GDM1 (cell line): ENCODE results near the gene GRAMD4.

Experiments used
- DNase-seq: peaks from one replicate; lab custom pipeline; 2025; lab: John Stamatoyannopoulos, UW

The GRAMD4 gene

DNA sequence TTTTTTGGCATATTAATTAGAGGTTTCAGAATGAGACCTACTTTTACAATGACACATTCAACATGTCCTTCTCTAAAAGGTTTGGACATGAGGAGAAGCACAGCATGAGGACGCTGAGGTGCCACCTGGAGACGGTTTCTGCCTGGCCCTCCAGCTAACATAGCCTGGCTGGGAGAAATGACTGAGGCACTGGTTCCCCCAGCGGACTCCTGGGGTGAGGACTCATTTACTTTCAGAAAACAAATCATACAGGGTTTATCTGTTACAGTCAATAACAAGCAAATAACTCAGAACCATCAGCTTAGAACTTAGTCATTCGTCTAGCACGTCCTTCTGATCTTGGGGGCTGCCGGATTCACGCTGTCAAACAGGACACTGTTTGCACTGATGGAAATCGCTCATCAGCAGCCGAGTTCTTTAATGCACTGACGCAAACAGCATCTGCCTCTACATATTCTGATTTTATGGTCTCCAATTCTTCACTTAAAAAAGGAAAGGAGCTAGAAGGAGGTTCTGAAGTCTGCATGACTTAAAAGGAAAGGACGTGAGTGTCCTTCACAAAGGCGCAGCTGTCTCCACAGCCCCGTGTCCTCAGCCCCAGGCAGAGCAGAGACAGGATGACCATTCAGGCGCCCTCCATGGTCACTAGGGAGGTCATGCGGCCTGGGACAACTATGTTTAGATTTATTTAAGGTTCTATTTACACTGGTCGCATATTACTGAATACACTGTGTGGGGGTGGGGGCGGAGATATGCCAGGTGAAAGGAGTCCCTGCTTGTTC, 73.6 kb downstream of the GRAMD4 start:
- DNase-seq, result no peak

DNA sequence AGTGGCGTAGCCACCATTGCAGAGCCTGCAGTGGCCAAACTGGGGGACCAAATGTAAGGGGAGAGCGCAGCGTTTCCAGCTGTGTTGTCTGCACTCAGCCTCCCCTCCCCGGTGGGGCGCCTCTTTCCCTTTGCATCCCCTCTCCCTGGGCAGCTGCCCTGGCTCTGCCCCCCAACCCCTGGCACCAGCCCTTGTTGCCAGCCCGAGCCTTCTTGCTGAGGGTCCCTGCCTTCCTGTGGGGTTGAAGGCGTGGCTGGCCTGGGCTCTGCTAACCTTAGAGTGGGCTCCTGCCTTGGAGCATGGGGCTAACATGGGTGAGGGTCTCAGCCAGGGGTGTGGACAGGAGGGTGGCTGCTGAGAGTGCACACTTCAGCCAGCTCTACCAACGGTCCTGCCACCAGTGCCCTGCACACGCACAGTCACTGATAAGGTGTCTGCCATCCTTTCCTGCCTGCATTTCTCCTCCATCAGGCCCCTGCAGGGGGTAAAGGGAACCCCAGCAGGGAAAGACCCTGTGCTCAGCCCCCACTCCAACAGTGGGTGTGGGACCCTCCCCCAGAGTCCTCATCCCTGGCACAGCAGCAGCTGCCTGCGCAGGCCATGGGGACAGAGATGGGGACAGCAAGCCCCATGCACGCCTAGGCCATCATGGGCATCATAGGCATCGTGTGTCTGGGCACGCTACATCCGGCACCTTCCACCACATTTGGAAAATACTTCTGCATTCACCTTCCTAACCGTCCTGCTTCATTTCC, 74.4 kb downstream of the GRAMD4 start:
- no peak for DNase-seq

DNA sequence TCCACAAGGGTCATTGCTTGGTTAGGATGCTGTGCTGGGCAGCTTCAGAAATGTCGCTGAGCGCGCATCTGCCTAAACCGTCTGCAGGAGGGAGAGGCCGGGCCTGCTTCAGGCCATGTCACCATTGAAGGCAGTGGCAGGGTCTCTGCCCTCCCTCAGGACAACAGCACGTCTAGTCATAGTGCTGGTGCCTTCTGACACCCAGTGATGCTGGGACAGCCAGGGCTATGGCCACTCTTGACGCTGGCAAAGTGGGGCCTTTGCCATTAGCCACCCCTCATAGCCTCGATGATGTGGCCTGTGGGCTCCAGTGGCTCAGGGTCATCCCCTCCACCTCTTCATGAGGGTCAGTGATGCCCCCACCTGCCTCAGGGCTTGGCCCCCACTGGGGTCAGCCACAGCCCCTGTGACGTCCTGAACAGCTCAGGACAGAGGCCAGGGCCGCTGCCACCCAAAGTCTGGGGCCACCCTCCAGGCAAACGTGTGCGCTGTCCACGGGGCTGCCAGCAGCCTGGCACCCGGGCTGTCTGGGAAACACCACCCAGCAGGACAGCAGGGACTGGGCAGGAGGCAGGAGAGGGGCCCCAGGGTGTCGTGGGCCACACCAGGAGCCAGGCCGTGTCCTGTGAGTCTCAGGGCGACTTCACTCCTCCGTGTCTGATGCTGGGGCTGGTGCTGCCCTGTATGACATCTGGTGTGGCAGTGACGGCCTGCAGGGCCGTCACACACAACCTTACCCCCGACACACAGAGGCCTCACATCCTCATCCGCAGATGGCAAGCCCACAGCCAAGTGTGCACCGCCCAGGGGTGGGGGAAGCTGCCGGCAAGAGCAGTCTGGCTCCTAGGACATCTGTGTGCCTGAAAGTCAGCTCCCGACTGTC, 75.4 kb downstream of the GRAMD4 start:
- DNase-seq, result no peak

DNA sequence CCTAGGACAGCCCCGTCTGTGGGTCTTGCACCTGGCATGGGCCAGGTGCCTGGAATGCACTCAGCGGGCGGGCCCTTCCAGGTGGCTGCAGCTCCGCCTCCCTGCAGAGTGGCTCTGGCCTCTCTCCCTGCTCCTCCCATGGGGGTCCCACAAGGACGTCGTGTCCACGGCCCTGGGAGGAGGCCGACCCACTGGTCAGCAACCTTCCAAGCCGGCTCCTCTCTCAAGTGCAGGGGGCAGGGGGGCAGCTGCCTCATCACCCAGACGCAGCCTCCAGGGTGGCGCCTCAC, 76.0 kb downstream of the GRAMD4 start:
- no peak for DNase-seq

DNA sequence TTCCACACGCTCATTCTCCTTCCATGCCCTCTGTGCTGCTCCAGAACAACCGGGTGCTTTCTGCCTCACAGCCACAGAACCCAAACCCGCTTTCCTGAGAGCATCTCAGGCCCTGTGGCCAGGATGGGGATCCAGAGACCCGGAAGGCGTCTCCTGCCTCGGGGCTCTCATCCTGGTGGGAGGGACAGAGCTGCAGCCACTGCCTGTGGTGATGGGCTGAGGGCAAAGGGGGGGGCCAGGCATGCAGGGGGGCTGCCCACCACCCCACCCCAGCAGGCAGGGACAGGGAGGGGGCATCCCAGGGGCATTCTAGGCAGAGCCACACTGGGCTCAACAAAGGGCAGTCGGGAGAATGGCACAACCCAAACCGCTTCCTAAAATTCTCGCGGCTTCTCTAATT, 76.4 kb downstream of the GRAMD4 start:
- no peak for DNase-seq

DNA sequence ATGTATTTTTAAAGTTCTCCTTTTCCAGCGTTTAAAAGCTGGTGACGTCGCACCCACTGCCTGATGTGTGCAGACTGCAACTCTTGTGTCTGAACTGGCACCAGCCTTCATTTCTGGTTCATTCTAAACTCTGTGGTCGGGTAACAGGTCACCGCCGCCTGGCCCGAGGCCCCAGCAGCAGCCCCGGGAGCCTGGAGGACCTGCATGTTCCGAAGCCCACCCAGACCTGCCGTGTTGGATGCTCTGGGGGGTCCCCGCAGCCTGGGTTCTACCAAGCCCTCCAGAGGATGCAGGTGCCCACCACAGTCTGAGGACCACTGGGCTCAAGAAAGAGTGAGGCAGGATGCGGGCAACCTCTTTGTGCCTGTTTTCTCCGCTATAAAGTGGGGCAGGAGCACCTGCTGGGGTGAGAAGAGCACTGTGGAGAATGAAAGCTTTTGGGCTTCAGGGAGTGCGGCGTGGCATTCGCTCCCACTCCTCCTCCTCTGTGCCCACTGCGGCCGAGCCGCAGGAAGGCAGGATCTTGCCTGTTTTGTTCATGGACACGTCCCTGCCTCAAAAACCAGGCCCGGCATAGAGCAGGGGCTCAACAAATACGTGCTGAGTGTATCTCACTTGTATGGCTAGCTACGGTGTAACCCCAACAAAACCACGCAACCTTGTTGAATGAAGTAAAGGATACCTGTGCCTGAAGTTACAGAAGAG, 77.8 kb downstream of the GRAMD4 start:
- no peak for DNase-seq

DNA sequence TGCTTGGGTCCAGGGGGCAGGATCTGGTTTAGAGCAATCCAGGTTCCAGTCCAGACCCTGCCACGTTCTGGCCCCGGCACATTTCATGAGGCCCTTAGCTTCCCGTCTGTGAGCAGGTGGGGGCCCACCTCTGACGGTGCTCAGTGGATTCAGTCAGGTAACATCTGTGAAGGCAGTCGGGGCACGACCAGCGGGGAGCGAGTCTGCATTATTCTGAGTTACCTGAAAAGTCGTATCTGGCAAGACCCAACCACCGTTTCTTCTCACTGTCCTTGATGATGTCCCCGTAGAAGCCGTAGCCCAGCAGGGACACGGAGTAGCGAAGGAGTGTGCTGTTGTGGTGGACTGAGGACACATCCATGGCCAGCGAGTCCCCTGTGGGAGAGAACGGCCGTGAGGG, 78.9 kb downstream of the GRAMD4 start:
- no peak for DNase-seq

DNA sequence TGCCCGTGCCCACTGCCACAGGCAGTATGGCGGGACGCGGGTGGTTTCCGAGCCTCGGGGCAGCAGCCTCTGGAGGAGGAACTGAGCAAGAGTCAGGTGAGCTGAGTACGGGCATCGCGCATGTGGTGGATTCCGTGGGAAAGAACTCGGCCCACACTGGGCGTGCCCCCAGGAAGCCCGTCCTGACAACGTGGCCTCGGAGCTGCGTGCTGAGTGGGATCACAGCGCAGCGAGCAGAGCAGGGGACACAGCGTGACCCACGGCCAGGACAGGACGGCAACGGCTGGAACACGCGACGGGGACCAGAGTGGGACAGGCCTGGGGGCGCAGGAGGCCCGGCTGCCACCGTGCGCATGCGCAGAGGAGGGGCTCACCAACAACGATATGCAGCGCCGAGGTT, 81.1 kb downstream of the GRAMD4 start:
- no peak for DNase-seq

DNA sequence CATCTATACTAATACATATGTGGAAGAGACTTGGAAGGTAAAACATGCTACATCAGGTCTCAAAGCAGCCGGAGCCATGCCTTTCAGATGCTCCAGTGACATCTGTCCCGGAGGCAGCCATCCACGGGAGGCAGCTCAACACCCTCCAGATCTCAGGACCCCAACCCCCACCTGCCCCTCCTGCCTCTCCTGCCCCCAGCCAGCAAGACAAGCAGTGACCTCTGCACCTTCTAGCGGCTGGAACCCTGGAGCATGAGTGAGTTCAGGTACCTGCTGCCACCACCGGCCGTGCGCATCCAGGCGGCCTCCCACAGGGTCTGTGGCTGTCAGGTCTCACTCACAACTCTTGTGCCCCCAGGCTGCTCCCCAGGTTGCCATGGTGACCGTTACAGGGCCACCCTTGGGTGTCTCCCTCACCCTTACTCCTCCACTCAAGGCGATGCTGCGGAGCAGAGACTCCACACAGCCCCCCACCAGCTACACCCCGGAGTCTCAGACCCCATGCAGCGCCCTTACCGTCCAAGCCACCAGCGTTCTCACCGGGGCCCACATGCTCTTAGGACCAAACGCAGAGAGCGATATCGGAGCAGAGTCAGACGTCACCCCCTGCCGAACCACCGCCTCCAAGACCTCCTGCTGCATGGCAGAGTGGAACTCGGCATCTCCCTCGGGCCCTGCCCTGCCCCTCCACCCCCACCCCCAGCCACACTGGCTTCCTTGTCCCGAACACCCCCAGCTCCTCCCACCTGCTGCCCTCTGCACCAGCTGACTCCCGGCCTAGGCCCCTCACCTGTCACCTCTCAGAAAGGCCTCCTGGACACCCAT, 83.2 kb downstream of the GRAMD4 start:
- no peak for DNase-seq

DNA sequence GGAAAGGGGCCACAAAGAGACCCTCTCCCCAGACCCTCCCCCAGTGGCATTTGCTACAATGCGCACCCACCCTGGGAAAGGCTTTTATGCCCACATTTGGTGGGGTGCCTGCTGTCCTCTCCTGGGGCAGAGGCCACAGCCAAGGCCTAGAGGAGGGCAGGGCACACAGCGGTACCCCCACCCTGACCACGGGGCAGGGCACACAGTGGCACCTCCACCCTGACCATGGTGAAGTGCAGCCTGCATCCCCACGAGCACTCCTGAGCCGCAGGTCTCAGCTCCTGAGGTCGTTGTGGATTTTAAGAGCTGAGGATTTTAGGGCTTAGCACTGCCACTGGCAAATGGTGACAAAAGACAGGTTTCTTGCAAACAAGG, 83.8 kb downstream of the GRAMD4 start:
- DNase-seq, result no peak

DNA sequence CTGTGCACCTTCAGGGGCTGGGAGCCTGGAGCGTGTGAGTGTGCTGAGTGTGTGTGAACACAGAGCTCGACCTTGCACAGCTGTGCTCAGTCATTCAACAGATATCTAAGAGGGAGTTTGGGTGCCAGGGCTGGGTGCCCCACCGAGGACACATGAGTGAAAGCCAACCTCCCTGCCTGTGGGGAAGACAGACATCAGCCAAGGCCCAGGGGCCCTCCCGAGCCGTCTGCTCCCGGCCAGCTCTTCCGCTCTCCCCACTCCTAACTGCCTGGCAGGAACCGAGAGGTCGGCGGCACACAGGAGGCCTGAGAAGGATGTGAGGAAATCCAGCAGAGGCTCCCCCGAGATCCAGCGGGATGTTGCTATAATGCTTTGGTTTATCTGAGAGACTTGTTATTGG, 85.9 kb downstream of the GRAMD4 start:
- DNase-seq, result no peak

DNA sequence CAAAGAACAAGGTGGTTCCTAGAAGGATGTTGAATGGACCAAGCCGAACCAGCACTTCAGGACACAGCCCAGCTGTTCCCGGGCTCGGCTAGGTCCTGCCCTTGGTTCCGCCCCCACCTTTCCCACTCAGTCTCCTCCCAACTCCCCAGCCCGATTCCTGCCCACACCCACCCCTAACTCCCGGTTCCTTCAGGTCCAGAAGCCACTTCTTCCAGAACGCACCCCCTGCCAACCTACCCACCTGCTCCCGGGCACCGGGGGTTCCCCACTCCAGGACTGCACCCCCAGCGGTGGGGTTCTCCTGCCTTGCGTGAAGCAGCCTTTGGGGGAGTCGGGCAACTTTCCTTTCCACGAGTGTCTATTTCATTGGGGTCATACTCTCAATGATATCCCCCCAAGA, 87.1 kb downstream of the GRAMD4 start:
- DNase-seq, result no peak

DNA sequence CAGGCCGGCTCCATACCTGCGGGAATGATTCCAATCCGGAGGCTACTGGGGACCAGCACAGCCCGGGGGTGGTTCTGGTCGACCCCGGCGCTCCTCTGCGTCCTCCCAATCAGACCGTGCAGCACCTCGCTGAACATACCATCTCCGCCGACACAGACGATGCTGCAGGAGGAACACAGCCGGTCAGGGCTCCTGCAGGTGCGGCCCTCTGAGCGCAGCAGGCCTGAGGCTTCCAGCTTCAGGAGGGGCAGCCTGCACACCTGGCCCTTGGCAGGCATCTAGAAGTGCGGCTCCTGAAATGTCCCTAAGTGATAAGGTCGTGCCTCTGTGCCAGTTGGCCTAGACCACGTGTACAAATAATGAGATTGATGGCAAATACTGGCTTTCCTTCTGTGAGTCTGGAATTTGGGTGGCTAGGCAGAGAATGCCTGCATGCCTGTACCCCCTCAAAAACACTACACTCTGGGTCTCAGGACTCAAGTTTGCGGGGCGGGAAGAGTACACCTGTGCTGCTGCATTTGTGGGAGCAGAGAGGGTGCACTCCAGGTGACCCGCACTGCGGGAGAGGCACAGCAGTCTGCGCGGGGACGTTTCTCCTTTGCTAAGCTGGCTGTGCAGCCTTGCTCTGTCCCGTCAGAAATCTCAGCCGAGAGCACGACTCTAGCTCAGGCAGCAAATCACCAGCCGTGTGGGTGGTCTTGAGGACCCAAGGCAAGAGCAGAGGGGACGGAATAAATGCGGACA, 87.8 kb downstream of the GRAMD4 start:
- no peak for DNase-seq

DNA sequence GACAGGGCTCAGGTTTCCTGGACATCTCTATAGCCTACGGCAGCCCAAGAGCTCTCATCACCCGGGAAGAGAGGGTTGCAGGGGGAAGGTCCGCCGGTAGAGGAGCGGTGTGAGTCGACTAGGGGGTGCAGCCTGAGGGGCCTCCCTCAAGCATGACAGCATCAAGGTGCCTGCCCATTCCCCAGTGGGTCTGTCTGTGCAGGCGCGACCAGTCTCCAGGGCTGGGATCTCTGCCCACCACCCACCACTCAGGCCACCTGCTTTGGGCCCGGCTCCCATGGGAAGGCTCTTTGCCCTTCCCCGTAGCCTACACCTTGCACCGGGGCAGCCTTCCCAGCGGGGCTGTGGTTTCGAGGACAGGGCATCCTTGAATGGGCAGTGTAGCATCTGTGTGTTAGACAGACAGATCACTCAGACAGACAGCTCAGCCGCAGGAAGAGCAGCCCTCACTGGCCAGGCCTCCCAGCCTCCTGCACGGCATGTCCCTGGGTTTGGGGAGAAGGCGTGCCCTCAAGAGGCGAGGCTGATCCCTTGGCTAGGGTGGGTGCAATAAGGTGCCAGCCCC, 88.7 kb downstream of the GRAMD4 start:
- DNase-seq, result no peak

DNA sequence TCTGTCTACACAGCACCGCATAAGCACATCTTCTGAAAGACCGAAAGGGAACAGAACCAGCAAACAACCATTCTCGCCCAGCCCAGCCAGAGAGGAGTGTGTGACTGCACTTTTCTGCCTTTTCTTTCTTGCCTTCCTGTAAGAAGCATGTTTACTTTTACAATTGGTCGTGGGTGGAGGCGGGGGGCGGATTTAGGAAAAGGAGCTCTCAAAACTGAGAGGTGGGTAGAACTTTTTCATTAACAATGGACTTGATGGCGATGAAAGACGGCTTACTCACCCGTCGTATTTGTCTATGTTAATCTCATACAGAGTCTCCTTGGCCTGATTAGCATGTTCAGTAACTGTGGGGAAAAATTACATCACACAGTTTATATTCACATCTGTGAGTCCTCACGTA, 90.6 kb downstream of the GRAMD4 start:
- no peak for DNase-seq

DNA sequence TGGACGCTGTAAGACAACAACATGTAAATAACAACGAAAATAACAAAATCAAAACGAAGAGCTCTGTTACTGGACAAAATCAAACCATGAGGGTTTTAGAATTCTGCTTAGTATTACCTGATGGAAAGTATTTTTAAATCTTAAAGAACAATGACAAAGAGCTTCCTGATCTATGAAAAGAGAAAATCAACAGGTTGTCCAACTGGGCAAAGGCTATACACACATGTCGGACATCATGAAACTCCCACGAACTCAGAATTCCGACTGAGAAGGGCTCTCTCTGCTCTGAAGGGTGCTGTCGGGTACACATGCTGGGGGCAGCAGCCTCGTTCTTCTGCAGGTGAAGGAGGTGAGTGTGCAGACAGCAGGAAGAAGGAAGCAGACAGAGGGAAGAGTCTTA, 92.1 kb downstream of the GRAMD4 start:
- no peak for DNase-seq

DNA sequence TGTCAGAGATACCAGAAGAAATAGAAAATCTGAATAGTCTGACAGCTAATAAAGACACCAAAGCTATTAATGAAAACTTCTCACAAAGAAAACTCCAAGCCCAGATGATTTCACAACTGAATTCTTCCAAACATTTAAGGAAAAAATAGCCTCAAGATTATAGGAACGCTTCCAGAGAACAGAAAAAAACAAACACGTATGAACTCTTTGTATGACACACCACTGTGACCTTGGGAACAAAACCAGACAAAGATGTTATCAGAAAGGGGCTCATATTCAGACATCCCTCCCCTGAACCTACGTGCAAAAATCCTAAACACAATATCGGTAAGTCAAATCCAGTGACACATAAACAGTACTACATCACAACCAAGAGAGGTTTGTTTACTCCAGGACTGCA, 94.4 kb downstream of the GRAMD4 start:
- no peak for DNase-seq

DNA sequence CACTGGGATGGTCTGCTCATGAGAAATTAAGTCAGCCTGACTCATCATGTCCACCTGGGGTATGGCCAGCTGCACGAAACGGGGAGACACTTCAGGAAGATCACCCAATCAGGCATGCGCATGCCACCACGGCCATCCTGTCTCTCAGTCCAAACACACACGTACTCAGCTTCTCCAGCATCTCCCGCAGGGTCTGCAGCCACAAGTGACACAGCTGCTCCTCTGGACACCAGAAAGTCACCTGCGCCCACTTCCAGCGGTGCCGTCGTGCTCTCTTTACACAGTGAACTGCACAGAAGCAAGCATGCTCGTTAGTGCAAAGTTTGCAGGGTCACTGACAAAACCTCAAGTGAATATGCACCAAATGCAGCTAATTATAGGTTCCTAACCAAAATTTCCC, 99.7 kb downstream of the GRAMD4 start:
- no peak for DNase-seq

DNA sequence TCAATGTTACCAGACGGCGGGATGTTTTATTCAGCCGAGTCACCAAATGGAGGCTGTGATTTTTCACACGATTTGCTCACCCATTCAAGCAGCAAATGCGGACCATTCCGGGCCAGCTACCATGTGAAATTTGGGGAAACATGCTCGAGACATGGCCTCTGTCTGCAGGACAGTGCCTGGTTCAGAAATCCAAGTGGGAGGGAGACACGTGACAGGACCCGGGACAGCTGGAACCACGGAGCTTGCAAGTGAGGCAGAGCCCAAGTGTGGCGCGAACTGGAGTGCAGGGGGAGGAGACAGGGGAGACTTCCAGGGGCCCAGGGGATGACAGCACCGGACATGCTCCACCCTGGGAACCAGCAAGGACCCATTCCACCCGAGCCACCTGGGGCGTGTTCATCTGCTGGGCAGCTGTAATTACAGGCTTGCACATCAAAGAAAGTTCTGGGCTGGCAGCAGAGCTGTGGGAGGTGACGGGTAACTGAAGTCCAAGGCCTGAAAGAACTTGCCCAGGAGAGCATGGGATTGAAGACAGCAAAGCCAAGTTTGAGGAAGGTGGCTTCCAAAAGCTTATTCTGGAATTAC, 101.4 kb downstream of the GRAMD4 start:
- no peak for DNase-seq

DNA sequence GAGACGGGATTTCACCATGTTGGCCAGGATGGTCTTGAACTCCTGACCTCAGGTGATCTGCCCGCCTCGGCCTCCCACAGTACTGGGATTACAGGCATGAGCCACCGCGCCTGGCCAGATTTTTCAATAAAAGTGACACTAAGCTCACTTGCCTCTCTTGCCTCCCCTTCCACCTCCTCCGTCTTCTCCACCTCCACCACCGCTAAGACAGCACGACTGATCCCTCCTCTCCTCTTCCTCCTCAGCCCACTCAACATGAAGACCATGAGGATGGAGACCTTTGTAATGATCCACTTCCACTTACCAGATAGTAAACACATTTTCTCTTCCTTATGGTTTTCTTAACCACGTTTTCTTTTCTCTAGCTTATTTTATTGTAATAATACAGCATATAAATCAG, 103.7 kb downstream of the GRAMD4 start:
- DNase-seq, result no peak
